ENCODE results near the gene TMEM50B. TPM values are rescaled to one million over a fixed set of nuclear protein-coding genes. Genes with fewer than 3 reads are reported as not detected.

TMEM50B gene
- total and polyA plus RNA-seq, 2 of the 8 experiments (the other 6 are each of a cell fraction or from before 2014, with no cell fraction given) = 16.8 to 20.5 TPM

DNA sequence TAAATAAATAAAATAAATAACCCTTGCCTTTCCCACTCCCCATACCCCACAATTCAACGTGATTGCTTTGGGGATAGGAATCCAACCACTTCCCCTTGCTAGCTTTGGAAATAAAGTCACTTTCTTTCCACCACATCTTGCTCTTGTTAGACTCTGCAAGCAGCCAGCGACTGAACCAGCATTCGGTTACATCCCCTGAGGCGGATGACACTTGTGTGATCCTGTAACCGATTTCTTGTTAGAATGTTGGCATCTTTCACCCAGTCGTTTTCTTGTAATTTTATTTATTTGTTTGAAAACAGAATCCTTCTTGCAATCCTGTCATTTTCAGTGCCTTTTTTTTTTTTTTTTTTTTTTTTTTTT is 78.2 kb downstream of the TMEM50B start:
- 92% methylated on average over 6 of the region's 6 CpGs; no CpG with 5 or more reads in 1 of the 2 experiments for WGBS, 2 experiments (ENCODE audit: extremely low coverage in 1 of 2, insufficient coverage in 1 of 2, insufficient read length in 1 of 2, insufficient replicate concordance in 2 of 2, low coverage in 1 of 2, low lambda C conversion rate in 2 of 2, missing lambda C conversion rate in 1 of 2)
- no peak overlapping the region for H3K56ac ChIP-seq (replicated peaks; ENCODE audit: insufficient read length, low read depth, low read length)
- H3K27ac ChIP-seq (ENCODE audit: low read depth, low read length) = no peak overlapping the region
- no peak overlapping the region for H4K91ac ChIP-seq (replicated peaks; ENCODE audit: insufficient read length, low read length)
- H2BK12ac ChIP-seq (ENCODE audit: low read depth, low read length) = no peak overlapping the region
- no peak overlapping the region for H2BK15ac ChIP-seq (ENCODE audit: low read length)
- no peak overlapping the region for H2AK5ac ChIP-seq (ENCODE audit: low read depth, low read length)
- H3K27me3 ChIP-seq (replicated peaks in 1 of 4; ENCODE audit: control insufficient read depth in 3 of 4, extremely low read depth in 1 of 4, insufficient read depth in 3 of 4, low read length in 3 of 4) = no peaks in the 10 kb centered on the region
- no peak overlapping the region for H3K14ac ChIP-seq (ENCODE audit: insufficient read length)
- TF ChIP-seq SIRT6 (IDR thresholded peaks at IDR 0.05; ENCODE audit: low read length) (no peak), SUZ12 (IDR thresholded peaks at IDR 0.05; ENCODE audit: low read length) (no peak), NANOG (IDR thresholded peaks at IDR 0.05; ENCODE audit: insufficient read depth, low read depth, low read length, poor library complexity, severe bottlenecking) (no peak), ATF3 (IDR thresholded peaks at IDR 0.05; ENCODE audit: insufficient read depth, low read depth, low read length) (no peak), EZH2 (IDR thresholded peaks at IDR 0.05; ENCODE audit: low read depth, low read length, severe bottlenecking) (no peak), SP1 (IDR thresholded peaks at IDR 0.05; ENCODE audit: low read depth, low read length) (no peak), CHD1 (IDR thresholded peaks at IDR 0.05; ENCODE audit: low read depth, low read length) (no peak), RNF2 (IDR thresholded peaks at IDR 0.05; ENCODE audit: borderline replicate concordance, low read depth, low read length, missing control alignments, poor library complexity, severe bottlenecking) (no peak), HDAC2 (IDR thresholded peaks at IDR 0.05; ENCODE audit: borderline replicate concordance in 1 of 2, low read depth in 2 of 2, low read length in 2 of 2) (no peak), CBX5 (IDR thresholded peaks at IDR 0.05; ENCODE audit: low read depth, low read length) (no peak)
- TF ChIP-seq, protein P1, sequence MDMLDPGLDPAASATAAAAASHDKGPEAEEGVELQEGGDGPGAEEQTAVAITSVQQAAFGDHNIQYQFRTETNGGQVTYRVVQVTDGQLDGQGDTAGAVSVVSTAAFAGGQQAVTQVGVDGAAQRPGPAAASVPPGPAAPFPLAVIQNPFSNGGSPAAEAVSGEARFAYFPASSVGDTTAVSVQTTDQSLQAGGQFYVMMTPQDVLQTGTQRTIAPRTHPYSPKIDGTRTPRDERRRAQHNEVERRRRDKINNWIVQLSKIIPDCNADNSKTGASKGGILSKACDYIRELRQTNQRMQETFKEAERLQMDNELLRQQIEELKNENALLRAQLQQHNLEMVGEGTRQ (IDR thresholded peaks at IDR 0.05; ENCODE audit: low read length) = no peak
- ChIA-PET CTCF (ENCODE audit: partially characterized antibody) (interaction anchor here (1.9 kb wide), 1 partner anchor 16 kb away, joined by 6 read pairs; no protein-coding TSS in a partner anchor), POLR2A (ENCODE audit: partially characterized antibody) (interaction anchor here (1.6 kb wide), 1 partner anchor 77 kb away, joined by 5 read pairs; the partner anchor contains the start of gene IFNAR1)
- H2BK20ac ChIP-seq (ENCODE audit: low read length) = no peak overlapping the region
- no peak overlapping the region for H3K4ac ChIP-seq (replicated peaks; ENCODE audit: insufficient read length, low read depth, low read length)
- FAIRE-seq (no peak), DNase-seq (ENCODE audit: low read depth in 1 of 2, low spot score in 2 of 2) (no peak)
- no peak overlapping the region for H3K23ac ChIP-seq (ENCODE audit: insufficient read length)
- no peak overlapping the region for H3K9ac ChIP-seq (replicated peaks in 1 of 4; ENCODE audit: extremely low read depth in 1 of 4, low read depth in 3 of 4, low read length in 3 of 4)
- H4K20me1 ChIP-seq (replicated peaks in 1 of 2; ENCODE audit: control insufficient read depth in 1 of 2, insufficient read depth in 2 of 2, low read length in 2 of 2) = peaks cover 0 to 2% of the 10 kb centered on the region in 2 experiments
- no peak overlapping the region for H3K4me3 ChIP-seq (ENCODE audit: extremely low read depth in 1 of 4, insufficient read depth in 2 of 4, low read depth in 3 of 4, low read length in 4 of 4)
- peaks cover 2 to 6% (median 3%) of the 10 kb centered on the region in 4 experiments for H3K4me1 ChIP-seq (replicated peaks in 1 of 4; ENCODE audit: control insufficient read depth in 3 of 4, insufficient read depth in 4 of 4, low read length in 3 of 4)
- H3K79me2 ChIP-seq (ENCODE audit: control insufficient read depth in 1 of 2, insufficient read depth in 2 of 2, low read length in 2 of 2) = peaks cover 0 to 28% of the 10 kb centered on the region in 2 experiments; a peak in 3 of 4 replicates
- no peak overlapping the region; the same call in 1 of the 2 replicates for H3K18ac ChIP-seq (ENCODE audit: extremely low read depth, low read length)
- peaks cover 0 to 2% of the 10 kb centered on the region in 2 experiments; a peak in 1 of 4 replicates for H3K9me3 ChIP-seq (ENCODE audit: insufficient read depth in 2 of 2, low read depth in 1 of 2, low read length in 1 of 2)
- no peak overlapping the region for H2BK120ac ChIP-seq (replicated peaks; ENCODE audit: low read depth, low read length)
- H3K23me2 ChIP-seq (ENCODE audit: low read depth, low read length) = peaks cover 5% of the 10 kb centered on the region; the same call in 1 of the 2 replicates
- H2BK5ac ChIP-seq (ENCODE audit: low read depth, low read length) = no peak overlapping the region
- no peak overlapping the region for H4K5ac ChIP-seq (ENCODE audit: insufficient read length, low read depth, low read length)
- no peak overlapping the region for H3K4me2 ChIP-seq (ENCODE audit: insufficient read depth in 1 of 2, low read depth in 2 of 2, low read length in 2 of 2)
- no peak overlapping the region for H2AFZ ChIP-seq (ENCODE audit: low read length)
- H3K36me3 ChIP-seq (ENCODE audit: control insufficient read depth in 2 of 4, insufficient read depth in 4 of 4, low read length in 3 of 4) = no peaks in the 10 kb centered on the region
- H4K8ac ChIP-seq (ENCODE audit: extremely low read depth, insufficient read depth, low read length) = no peak overlapping the region
- H3K79me1 ChIP-seq (ENCODE audit: low read depth, low read length) = no peaks in the 10 kb centered on the region
